NCI-H748 treated with DMSO at 0.1 percent for 48 hours (cell line): ENCODE data around the gene KIRREL3.
"Not testable (repeated sequence)": the region's sequence is repeated elsewhere in the genome, so short reads cannot be mapped to it uniquely, and the experiment has no call there.

Experiments
- DNase-seq: peaks from one replicate; lab custom pipeline; 2025; lab: John Stamatoyannopoulos, UW

KIRREL3 gene

GRCh38 chr11:126378763-126379162 lies 621.8 kb downstream of the KIRREL3 start:
- no peak for DNase-seq

- DNase-seq: no peak
Observed at GRCh38 chr11:126375726-126376125, 624.8 kb downstream of the KIRREL3 start.

DNA sequence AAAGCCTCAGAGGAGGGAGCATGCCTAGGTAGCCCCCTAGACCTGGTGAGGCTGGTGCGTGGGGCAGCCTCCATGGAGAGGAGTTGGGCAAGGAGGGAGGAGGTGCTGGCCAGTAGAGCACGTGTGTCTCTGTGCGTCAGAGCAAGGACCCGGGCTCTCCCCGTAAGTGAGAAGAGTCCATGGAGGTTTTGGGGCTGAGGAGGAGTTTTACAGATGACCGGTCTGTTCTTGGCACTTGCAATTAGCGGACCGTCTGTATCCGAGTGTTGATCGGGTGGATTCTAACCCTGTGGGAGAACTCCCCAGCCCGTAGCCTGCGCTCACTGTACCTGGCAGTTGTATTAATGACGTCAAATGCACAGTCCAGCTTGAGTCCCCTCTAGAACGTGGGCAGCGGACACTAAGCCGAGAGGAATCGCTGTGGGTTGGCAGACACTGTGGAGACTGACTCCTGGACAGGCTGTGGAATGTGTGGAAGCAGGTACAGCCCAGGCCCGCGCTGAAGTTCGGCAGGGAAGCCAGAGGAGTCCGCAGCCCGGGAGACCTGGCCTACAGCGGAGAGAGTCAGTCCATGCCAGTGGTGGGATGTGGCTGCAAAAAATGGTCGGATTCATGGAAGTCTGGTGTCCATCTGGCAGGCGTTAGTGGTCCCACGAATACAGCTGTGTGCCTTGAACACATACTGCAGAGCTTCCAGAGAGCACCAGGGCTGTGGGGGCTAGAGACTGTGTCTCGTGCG lies 625.8 kb downstream of the KIRREL3 start:
- DNase-seq: not testable (repeated sequence)

DNA sequence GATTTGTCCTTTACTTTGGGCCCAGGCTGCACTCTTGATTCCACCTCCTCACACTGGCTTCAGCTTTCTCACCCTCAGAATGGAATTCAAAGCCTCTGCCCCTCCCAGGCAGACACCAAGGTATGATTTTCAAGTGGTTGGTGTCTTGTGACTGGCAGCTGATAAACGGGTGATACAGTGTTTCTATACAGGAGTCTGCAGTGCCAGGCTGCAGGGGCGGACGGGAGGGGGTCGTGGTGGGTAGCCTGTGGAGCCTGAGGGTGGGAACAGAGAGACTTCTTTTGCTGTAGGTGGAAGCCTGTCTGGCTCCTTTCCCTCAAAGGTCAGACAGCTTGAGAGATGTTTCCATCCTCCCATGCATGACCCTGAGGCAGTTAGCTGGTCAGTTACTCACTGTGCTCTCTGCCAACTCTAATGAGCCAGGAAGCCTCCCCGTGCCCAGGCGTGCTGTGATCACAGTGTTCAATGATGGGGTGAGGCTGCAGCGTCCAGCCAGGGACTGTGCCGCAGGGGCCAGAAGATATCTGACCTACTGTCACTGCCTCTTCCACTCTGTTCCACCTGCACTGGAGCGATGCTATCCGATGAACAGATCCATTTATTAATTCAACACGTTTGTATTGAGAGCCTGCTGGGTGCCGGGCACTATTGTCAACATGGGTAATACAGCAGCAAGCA lies 627.0 kb downstream of the KIRREL3 start:
- not testable (repeated sequence) for DNase-seq
